Bronchial epithelial cell (primary cell): Measurements from ENCODE around the gene LRRC3. TPM values are rescaled to one million over a fixed set of nuclear protein-coding genes. Genes with fewer than 3 reads are reported as not detected.
"Not testable (repeated sequence)": the region's sequence is repeated elsewhere in the genome, so short reads cannot be mapped to it uniquely, and the experiment has no call there.

ENCODE experiments used
- DNase-seq: peaks from one replicate; pipeline ENCODE4 v3.0.0-alpha.2; 2010; ENCODE audit warnings: low read depth
- FAIRE-seq: peaks from 2 replicates; lab custom pipeline; 2011; peaks lifted over from hg19 to GRCh38; lab: Jason Lieb, UNC
- H3K27me3 ChIP-seq: 2 replicates; pipeline ENCODE4 v1.5.1; 2011; ENCODE audit warnings: low read length; ENCODE audit not compliant: control insufficient read depth, insufficient read depth
- H3K36me3 ChIP-seq: 2 replicates; pipeline ENCODE4 v1.5.1; 2011; ENCODE audit warnings: low read length; ENCODE audit not compliant: control insufficient read depth, insufficient read depth
- H3K4me3 ChIP-seq: 2 replicates; pipeline ENCODE4 v1.5.1; 2011; ENCODE audit warnings: mild to moderate bottlenecking, low read depth, low read length, control low read depth
- CTCF ChIP-seq: IDR thresholded peaks from 2 replicates; pipeline ENCODE4 v1.5.1; 2011; ENCODE audit warnings: mild to moderate bottlenecking, moderate library complexity, low read length, control low read depth, inconsistent platforms; ENCODE audit not compliant: insufficient read depth, severe bottlenecking
- total RNA-seq: library from RNA; depleted of rRNA; stranded (reverse); fragments of >200 nt; gene quantifications from 2 replicates; pipeline ENCODE4 v1.2.1, GENCODE V29; 2014

LRRC3 gene
- total RNA-seq, 1 donor from 2014 or later: under 0.01 TPM

DNA sequence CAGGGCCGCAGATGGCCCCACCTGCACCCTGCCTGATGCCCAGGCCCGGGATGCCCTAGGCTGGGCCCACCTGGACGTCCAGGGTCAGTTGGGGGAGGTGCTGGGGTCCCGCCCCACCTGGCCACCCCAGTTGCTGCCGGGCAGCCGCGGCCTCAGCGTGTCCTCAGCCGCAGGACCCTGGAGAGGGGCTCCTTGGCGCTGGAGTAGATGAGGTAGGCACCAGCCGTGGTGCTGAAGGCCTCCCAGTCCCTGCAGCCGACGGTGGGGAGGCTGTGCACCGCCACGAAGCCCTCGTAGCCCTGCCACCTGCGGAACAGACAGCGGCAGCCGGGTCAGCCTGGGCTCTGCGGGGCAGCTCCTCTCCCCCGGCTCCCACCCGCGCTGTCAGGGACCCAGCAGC lies 44.3 kb downstream of the LRRC3 start:
- no peak for TF ChIP-seq CTCF
- Histone ChIP-seq H3K36me3 (no peaks in the 10 kb centered on the region), H3K4me3 (no peak overlapping the region), H3K27me3 (no peaks in the 10 kb centered on the region)
- DNase-seq: no peak
- FAIRE-seq: no peak

DNA sequence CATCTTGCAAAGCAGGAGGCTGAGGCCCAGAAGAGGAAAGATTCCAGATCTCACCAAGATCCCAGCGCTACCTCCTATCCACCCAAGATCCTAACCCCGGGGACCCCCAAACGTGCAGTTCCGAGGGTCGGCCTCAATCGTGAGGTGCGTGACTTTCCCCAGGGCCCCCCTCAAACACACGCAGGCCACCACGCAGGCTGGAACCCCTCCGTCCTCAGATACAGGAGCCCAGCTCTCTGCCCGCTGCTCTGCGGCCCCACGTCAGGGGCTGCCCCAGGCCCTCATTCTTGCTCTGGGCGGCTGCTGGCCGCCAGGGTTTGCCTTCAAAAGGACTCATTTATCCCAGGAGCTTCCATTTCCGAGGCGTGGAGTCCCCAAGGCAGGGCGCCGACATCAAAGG lies 44.8 kb downstream of the LRRC3 start:
- H3K36me3 ChIP-seq: no peaks in the 10 kb centered on the region
- TF ChIP-seq CTCF: no peak
- H3K27me3 ChIP-seq: no peaks in the 10 kb centered on the region
- DNase-seq: no peak
- no peak overlapping the region for H3K4me3 ChIP-seq
- FAIRE-seq: no peak

DNA sequence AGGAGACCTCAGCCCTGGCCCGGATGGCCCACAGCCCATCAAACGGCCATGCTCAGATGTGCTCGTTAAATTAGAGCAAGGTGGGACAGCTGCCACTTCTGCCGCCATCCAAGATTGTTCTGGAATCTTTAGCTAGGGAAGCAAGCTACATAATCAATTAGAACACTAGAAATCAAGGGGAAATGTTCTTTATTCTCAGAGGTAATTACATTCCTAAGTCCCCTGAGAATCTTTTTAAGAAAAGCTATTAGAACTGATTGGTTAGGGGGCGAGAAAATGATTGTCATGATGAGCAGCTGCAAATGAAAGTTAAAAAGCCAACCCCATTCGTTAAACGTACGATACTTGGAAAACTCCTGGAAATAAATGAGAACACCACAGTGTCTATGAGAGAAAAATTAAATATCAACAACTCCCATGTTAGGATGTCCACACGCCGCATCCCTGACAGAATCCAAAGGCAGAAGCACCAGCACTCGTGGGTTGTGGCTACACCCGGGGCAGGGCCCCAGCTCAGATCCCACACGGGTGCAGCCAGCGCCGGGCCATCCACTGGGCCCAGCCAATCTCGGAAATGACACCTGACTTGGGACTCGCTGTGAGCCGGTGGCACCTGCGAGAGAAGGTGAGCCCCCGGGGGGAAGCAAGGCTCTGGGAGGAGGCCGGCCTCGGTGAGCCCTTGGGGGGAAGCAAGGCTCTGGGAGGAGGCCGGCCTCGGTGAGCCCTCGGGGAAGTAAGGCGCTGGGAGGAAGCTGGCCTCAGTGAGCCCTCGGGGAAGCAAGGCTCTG lies 47.1 kb downstream of the LRRC3 start:
- Histone ChIP-seq H3K27me3 (no peaks in the 10 kb centered on the region), H3K4me3 (no peak overlapping the region), H3K36me3 (no peaks in the 10 kb centered on the region)
- no peak for TF ChIP-seq CTCF
- no peak for DNase-seq
- FAIRE-seq: no peak

DNA sequence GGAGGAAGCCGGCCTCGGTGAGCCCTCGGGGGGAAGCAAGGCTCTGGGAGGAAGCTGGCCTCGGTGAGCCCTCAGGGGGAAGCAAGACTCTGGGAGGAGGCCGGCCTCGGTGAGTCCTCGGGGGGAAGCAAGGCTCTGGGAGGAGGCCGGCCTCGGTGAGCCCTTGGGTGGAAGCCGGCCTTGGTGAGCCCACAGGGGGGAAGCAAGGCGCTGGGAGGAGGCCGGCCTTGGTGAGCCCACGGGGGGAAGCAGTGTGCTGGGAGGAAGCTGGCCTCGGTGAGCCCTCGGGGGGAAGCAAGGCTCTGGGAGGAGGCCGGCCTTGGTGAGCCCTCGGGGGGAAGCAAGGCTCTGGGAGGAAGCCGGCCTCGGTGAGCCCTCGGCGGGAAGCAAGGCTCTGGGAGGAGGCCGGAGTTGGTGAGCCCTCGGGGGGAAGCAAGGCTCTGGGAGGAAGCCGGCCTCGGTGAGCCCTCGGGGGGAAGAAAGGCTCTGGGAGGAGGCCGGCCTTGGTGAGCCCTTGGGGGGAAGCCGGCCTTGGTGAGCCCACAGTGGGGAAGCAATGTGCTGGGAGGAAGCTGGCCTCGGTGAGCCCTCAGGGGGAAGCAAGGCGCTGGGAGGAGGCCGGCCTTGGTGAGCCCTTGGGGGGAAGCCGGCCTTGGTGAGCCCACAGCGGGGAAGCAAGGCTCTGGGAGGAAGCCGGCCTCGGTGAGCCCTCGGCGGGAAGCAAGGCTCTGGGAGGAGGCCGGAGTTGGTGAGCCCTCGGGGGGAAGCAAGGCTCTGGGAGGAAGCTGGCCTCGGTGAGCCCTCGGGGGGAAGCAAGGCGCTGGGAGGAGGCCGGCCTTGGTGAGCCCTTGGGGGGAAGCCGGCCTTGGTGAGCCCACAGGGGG lies 47.9 kb downstream of the LRRC3 start:
- H3K4me3 ChIP-seq, FAIRE-seq, DNase-seq, H3K27me3 ChIP-seq, H3K36me3 ChIP-seq: not testable (repeated sequence)

DNA sequence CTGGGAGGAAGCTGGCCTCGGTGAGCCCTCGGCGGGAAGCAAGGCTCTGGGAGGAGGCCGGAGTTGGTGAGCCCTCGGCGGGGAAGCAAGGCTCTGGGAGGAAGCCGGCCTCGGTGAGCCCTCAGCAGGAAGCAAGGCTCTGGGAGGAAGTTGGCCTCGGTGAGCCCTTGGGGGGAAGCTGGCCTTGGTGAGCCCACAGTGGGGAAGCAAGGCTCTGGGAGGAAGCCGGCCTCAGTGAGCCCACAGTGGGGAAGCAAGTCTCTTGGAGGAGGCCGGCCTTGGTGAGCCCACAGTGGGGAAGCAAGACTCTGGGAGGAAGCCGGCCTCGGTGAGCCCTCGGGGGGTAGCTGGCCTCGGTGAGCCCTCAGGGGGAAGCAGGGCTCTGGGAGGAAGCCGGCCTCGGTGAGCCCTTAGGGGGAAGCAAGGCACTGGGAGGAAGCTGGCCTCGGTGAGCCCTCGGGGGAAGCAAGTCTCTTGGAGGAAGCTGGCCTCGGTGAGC lies 48.6 kb downstream of the LRRC3 start:
- DNase-seq (no peak), FAIRE-seq (no peak)
- TF ChIP-seq CTCF: no peak
- Histone ChIP-seq H3K27me3 (no peaks in the 10 kb centered on the region), H3K36me3 (no peaks in the 10 kb centered on the region), H3K4me3 (no peak overlapping the region)

- FAIRE-seq: no peak
- no peak for DNase-seq
- H3K4me3 ChIP-seq: no peak overlapping the region
- TF ChIP-seq CTCF: no peak
- no peaks in the 10 kb centered on the region for H3K27me3 ChIP-seq
- H3K36me3 ChIP-seq: no peaks in the 10 kb centered on the region
Measured at GRCh38 chr21:44505673-44506278, 50.5 kb downstream of the LRRC3 start.
